Peyer's patch (tissue), 4 donors: ENCODE measurements around the gene AK9. TPM values are rescaled to one million over a fixed set of nuclear protein-coding genes. Genes with fewer than 3 reads are reported as not detected.

Experiments
- DNase-seq, 3 donors: peaks; one replicate each; pipeline ENCODE4 v3.0.0-alpha.2; 2017 to 2019
- H3K27ac ChIP-seq, 4 donors: fragments of 200-600 bp; sonication (generic); one replicate each; pipeline ENCODE4 v1.5.1; 2016 to 2019
- H3K27me3 ChIP-seq, 2 donors: fragments of 200-600 bp; sonication (generic); one replicate each; pipeline ENCODE4 v1.5.1; 2019
- H3K36me3 ChIP-seq, 3 donors: fragments of 200-600 bp; sonication (generic); one replicate each; pipeline ENCODE4 v1.5.1; 2016 to 2019
- H3K4me1 ChIP-seq, 4 donors: fragments of 200-600 bp; sonication (generic); one replicate each; pipeline ENCODE4 v1.5.1; 2016 to 2019
- H3K4me3 ChIP-seq, 4 donors: fragments of 200-600 bp; sonication (generic); 1 replicate in 3 of 4; 2 replicates in 1 of 4; pipeline ENCODE4 v1.5.1; 2016 to 2019; ENCODE audit warnings: mild to moderate bottlenecking in 1 of 4
- H3K9me3 ChIP-seq, 4 donors: fragments of 200-600 bp; sonication (generic); one replicate each; pipeline ENCODE4 v1.5.1; 2016 to 2019; ENCODE audit warnings: mild to moderate bottlenecking in 1 of 4
- CTCF ChIP-seq, 6 experiments: fragments of 450-650 bp in 4 of 6; fragments of 200-600 bp in 2 of 6; sonication (generic) in 1 of 6; IDR thresholded peaks; one replicate each; pipeline ENCODE4 v1.5.1; 2017 to 2019; ENCODE audit warnings: antibody characterized with exemption in 6 of 6, mild to moderate bottlenecking in 3 of 6, moderate library complexity in 1 of 6
- POLR2A ChIP-seq, 2 donors: fragments of 450-650 bp; IDR thresholded peaks; one replicate each; pipeline ENCODE4 v1.5.1; 2017; ENCODE audit warnings: antibody characterized with exemption in 2 of 2, mild to moderate bottlenecking in 2 of 2, moderate library complexity in 2 of 2
- total RNA-seq, 4 donors: library from RNA; depleted of rRNA; stranded (reverse); fragments of >200 nt; gene quantifications; one replicate each; pipeline ENCODE4 v1.1.0, GENCODE V29; 2016

The AK9 gene
- total RNA-seq, 4 donors from 2014 or later = 7.9 to 66.0 (median 9.7) TPM

- Histone ChIP-seq H3K36me3 (no peaks in the 10 kb centered on the region), H3K4me1 (no peaks in the 10 kb centered on the region), H3K27ac (no peak overlapping the region), H3K4me3 (no peak overlapping the region), H3K27me3 (no peaks in the 10 kb centered on the region), H3K9me3 (no peaks in the 10 kb centered on the region)
- DNase-seq = no peak
- TF ChIP-seq POLR2A (IDR thresholded peaks at IDR 0.05) = no peak
- no peak for TF ChIP-seq CTCF (IDR thresholded peaks at IDR 0.05)
These were observed 28.8 kb downstream of the AK9 start for GRCh38 chr6:109662192-109662591.

GRCh38 chr6:109660526-109661320 lies 30.3 kb downstream of the AK9 start:
- Histone ChIP-seq H3K4me1 (no peaks in the 10 kb centered on the region), H3K27ac (no peak overlapping the region), H3K27me3 (no peaks in the 10 kb centered on the region), H3K9me3 (no peaks in the 10 kb centered on the region), H3K4me3 (no peak overlapping the region), H3K36me3 (no peaks in the 10 kb centered on the region)
- TF ChIP-seq POLR2A (IDR thresholded peaks at IDR 0.05) (no peak), CTCF (IDR thresholded peaks at IDR 0.05) (no peak)
- DNase-seq = no peak

GRCh38 chr6:109655761-109656262 lies 35.2 kb downstream of the AK9 start:
- Histone ChIP-seq H3K9me3 (no peaks in the 10 kb centered on the region), H3K27me3 (no peaks in the 10 kb centered on the region), H3K4me1 (no peaks in the 10 kb centered on the region), H3K36me3 (no peaks in the 10 kb centered on the region), H3K27ac (no peak overlapping the region), H3K4me3 (no peak overlapping the region)
- TF ChIP-seq CTCF (IDR thresholded peaks at IDR 0.05) (no peak), POLR2A (IDR thresholded peaks at IDR 0.05) (no peak)
- no peak for DNase-seq

GRCh38 chr6:109653264-109653663 lies 37.7 kb downstream of the AK9 start:
- no peak overlapping the region for H3K27ac ChIP-seq
- no peak overlapping the region for H3K4me3 ChIP-seq
- H3K4me1 ChIP-seq = no peaks in the 10 kb centered on the region
- TF ChIP-seq POLR2A (IDR thresholded peaks at IDR 0.05) = no peak
- no peak for TF ChIP-seq CTCF (IDR thresholded peaks at IDR 0.05)
- H3K27me3 ChIP-seq = no peaks in the 10 kb centered on the region
- H3K9me3 ChIP-seq = no peaks in the 10 kb centered on the region
- no peak for DNase-seq
- H3K36me3 ChIP-seq = no peaks in the 10 kb centered on the region

- TF ChIP-seq CTCF (IDR thresholded peaks at IDR 0.05) = no peak
- TF ChIP-seq POLR2A (IDR thresholded peaks at IDR 0.05) = no peak
- no peaks in the 10 kb centered on the region for H3K9me3 ChIP-seq
These were observed 46.9 kb downstream of the AK9 start for GRCh38 chr6:109644131-109644530.

More at GRCh38 chr6:109644131-109644530, 46.9 kb downstream of the AK9 start:
- DNase-seq = no peak
- H3K4me1 ChIP-seq = no peaks in the 10 kb centered on the region
- no peak overlapping the region for H3K4me3 ChIP-seq
- no peak overlapping the region for H3K27ac ChIP-seq
- no peaks in the 10 kb centered on the region for H3K36me3 ChIP-seq
- H3K27me3 ChIP-seq = no peaks in the 10 kb centered on the region
